HG02981 (cell line): ENCODE results near the gene IQSEC1.

Experiments used
- ATAC-seq: cut with Tn5 transposase; IDR thresholded peaks from one replicate; pipeline ENCODE4 v1.9.1; 2021; ENCODE audit warnings: mild to moderate bottlenecking, moderate library complexity; ENCODE audit not compliant: unreplicated experiment

IQSEC1 gene

GRCh38 chr3:13073326-13074005 is at the start of gene IQSEC1:
Gene IQSEC1, minus strand, starts transcription at chr3:13073429. Its CDS starts 415 bp downstream, at chr3:13073014.
- peak; percentile 59 for ATAC-seq

- ATAC-seq = no peak
These were observed 49.1 kb upstream of the IQSEC1 start for GRCh38 chr3:13122081-13123012.

GRCh38 chr3:13121553-13122001 is 48.3 kb upstream of the IQSEC1 start:
- ATAC-seq = no peak

GRCh38 chr3:13120928-13121552 is 47.8 kb upstream of the IQSEC1 start:
- ATAC-seq = no peak

- ATAC-seq = no peak
These were observed 47.2 kb upstream of the IQSEC1 start for GRCh38 chr3:13120289-13120927.

GRCh38 chr3:13119471-13120220 is 46.4 kb upstream of the IQSEC1 start:
- ATAC-seq = no peak

- no peak for ATAC-seq
These were observed 43.2 kb upstream of the IQSEC1 start for GRCh38 chr3:13116426-13116825.

GRCh38 chr3:13115991-13116390 is 42.8 kb upstream of the IQSEC1 start:
- ATAC-seq = no peak

- ATAC-seq = no peak
These were observed 42.3 kb upstream of the IQSEC1 start for GRCh38 chr3:13115576-13115910.

GRCh38 chr3:13114811-13115575 is 41.8 kb upstream of the IQSEC1 start:
- no peak for ATAC-seq

- no peak for ATAC-seq
These were observed 40.4 kb upstream of the IQSEC1 start for GRCh38 chr3:13113346-13114330.

- no peak for ATAC-seq
These were observed 39.5 kb upstream of the IQSEC1 start for GRCh38 chr3:13112521-13113345.

GRCh38 chr3:13111873-13112520 is 38.8 kb upstream of the IQSEC1 start:
- ATAC-seq = no peak

- no peak for ATAC-seq
These were observed 38.1 kb upstream of the IQSEC1 start for GRCh38 chr3:13111173-13111872.

- peak; percentile 77 for ATAC-seq
These were observed 37.5 kb upstream of the IQSEC1 start for GRCh38 chr3:13110678-13111116.

- no peak for ATAC-seq
These were observed 36.3 kb upstream of the IQSEC1 start for GRCh38 chr3:13109516-13109915.
